NCI-H187 (cell line): ENCODE measurements around the gene SLC19A1.
"Not testable (repeated sequence)": the region's sequence is repeated elsewhere in the genome, so short reads cannot be mapped to it uniquely, and the experiment has no call there.

ENCODE experiments used
- DNase-seq, 2 experiments: peaks; one replicate each; lab custom pipeline; 2025; lab: John Stamatoyannopoulos, UW

SLC19A1 gene

DNA sequence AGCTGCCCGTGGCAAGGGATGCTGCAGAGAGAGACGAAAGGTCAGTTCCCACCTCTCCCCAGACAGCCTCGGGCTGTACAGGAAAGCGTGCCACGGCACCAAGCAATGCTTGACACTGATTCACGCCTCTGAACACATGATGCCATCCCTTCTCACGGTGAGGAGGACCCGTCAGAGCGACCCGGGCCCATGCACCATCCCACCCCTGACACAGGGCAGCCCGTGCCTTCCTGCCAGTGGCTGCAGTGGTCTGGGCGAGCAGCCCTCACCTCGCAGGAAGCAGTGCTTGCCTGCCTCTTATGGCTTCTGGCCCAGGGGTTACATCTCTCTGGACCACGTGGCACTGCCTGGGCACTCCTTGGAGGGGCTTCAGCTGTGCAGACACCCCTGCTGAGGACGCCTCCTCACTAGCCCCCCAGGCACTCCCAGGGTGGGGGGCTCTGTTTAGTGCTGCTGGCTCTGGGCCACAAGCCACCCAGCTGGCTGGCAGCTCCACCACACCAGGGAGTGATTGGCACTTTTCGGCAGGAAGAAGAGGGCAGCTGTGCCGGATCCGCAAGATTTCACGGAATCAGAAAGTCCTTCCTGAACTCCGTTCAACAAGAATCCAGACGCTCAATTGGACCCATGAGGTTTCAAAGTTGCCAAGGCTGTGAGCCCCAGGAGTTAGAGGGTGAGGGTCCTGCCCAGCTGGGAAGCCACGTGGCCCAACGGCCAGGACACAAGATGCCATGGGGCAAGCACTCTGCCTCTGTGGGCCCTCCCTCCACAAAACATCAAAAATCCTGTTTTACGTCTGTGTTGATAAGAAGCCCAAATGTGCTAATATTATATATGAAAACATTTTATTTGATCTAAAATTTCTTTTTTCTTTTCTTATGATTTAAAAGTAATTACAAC, 34.8 kb upstream of the SLC19A1 start:
- DNase-seq = no peak

DNA sequence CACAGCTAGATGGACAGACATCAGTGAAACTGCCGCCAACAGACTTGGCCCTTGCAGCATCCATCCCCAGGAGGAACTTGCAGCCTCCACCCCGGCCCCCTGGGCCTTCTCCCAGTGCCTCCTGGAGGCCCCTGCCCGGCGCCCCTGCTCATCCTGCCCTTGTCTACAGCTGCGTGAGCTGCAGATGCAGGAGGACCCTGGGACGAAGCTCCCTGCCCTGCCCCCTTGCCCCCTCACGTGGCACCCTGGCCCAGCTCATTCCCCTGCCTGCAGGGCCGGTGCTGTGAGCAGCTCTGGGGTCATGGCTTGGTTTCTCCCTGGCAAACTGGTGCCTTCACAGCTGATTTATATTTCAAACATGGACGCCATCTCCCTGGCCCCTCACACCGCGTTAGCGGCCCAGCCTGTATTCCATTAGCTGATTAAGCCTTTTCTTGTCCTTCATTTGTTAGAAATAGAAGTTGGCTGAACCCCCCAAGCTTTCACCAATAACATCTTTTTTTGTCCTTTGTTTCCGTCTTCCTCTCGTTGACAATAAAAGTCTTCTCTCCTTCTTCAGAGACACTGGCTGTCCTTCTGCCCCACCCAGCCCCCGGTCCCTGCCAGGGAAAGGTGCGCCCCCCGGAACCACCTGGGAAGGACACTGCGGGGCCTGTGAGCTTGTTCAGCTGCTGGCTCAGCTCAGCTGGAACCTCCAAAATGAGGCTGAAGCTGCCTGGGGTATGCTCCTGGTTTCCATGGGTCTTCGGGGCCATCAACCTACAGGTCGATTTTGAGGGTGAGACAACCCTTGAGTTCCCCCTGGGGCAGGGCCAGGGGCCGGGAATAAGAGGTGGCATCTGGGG, 34.0 kb upstream of the SLC19A1 start:
- DNase-seq = no peak

DNA sequence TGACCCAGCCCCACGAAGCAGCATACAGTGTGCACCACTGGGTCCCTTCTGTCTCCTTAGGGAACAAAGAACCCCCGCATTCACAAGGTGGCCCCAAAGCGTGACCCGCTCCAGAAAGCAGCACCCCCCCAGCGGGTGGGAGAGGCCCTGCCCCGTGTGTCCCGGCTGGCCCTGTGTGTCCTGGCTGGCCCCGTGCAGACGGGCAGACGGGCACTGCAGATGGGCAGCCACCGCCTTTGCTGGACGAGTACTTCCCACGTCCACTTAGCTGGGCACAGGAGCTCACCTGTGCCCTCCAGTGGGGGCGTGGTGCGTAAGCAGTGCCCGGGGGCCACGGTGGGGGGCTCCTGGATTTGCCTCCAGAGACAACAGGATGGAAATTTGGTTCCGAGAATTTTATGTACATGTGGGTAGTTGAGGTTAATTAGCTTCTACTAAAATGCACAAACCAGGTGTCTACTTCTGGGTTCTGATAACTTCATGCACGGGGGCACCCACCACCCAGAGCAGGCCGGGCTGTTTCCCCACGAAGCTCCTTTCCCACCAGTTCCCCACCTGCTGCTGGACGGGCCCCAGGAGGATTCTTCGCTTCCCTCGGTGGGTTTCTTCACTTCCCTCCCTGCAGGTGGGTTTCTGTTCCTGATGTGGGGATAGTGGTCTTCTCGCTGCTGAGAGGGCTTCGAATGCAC, 33.2 kb upstream of the SLC19A1 start:
- no peak for DNase-seq

DNA sequence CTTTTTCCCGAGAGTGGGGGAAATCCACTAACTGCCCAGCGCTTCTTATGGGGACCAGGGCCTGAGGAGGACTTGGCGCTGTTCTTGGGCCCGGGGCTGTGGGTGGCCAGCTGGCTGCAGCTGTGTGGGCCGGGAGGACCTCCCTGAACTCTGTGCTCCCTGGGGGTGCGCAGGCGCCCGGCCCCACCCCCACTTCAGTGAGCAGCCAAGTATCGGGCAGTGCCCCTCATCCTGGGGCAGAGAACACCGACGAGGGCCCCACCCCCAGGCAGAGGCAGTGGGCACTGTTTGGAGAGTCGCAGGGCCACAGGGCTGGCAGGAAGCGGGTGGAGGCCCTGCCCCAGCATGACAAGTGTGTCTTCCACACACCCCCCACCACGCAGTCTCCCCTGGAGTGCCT, 32.5 kb upstream of the SLC19A1 start:
- DNase-seq = no peak

DNA sequence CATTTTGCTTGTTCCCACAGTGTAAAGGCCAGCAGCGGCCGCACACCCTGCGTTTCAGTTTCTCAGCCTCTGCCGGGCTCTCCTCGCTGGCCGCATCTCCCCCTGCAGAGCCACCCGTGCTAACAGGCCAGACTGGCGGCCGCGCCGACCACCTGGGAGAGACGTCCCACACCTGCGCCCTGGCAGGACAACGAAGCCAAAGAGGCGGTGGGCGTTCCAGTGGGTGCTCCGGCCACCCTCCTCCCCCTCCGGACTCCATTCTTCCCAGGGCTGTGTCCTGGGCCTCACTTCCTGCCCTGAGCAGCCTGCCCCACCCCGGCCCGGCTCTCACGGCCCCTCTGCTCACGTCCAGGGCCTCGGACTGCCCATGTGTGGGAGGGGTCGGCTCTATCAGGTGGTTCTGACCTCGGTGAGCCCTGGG, 31.9 kb upstream of the SLC19A1 start:
- no peak for DNase-seq

DNA sequence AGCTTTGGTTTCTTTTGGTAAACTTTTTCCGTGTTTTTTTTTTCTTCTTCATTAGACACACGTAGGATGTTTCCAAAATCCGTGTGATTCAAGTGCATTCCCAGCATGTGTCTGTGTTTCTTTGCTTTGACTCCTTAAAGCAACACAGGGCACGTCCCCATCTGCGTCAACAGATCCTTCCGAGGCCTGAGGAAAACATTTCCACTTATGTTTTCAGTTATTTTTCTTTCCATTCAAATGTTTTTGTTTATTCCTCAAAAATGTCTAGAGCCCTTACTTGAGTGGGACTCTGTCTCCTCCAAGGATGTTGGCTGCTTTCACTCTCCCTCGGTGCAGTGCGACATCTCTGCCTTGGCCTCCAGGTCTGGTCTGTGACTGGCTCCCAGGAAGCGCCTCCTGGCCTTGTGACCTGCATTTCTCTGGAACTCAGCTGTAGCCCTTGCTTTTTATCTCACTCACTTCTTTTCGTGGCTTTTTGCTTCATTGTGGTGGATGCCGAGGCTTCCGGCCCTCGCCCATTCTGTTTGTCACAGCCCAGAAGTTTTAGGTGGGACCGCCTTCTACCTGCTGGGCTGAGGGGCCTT, 31.3 kb upstream of the SLC19A1 start:
- DNase-seq = no peak

DNA sequence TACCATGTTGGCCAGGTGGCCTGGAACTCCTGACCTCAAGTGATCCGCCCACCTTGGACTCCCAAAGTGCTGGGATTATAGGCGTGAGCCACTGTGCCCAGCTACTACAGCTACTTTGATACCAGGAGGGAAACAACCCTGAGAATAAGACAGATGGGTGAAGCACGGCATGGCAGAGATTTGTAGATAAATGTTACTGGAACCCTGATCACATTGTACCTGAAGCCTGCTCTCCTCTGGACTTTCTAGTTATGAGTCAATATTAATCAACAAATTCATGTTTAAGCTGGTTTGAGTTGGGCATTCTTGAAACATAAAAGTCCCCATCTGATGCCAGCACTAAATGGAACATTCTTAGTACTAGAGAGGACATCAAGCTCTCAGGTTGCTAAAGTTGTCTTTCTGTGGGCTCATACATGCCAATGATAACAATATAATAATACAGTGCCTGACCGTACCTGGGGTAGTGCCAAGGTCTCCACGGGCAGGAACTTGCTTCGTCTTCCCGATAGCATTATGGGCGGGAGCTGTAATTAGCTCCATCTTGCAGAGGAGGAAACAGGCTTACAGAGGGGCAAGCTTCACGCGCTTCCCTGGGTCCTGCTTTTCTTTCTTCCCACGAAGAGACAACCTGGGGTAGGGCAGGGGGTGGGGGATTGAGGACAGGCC, 30.7 kb upstream of the SLC19A1 start:
- no peak for DNase-seq

DNA sequence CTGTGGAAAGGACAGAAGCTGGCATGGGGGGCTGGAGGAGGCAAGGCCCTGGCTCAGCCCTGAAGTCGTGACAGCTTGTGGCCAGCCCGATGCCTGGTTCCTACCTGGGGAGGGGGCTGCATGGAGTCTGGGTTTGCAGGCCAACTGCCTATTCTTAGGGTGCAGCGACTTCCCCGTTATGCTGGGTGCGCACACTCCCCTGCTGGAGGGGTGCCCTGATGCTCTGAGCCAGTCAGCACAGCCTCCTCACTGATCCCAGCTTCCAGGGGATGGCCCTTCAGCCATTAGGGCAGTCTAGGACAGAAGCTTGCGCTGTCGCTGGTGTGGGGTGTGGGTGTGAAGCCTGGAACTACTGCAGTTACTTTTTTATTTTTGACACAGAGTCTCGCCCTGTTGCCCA, 30.0 kb upstream of the SLC19A1 start:
- DNase-seq = no peak

DNA sequence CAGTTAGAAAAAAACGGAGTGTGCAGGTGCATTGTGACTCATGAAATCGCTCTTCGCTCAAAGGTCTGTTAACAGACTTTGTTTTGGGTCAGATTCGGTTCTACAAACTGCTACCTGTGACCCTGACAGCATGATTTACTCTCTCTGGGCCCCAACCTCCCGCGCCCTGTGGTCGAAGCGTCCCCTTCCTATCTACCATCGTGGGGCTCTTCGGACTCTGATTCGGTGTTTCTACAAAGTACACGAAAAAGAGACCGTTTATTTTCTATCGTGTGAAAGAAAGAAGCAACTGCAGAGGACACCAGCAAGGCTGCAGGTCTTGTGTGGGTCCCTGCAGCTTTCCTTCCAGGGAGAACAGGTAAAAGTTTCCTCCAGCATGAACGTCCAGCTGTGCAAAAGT, 29.4 kb upstream of the SLC19A1 start:
- DNase-seq = no peak

DNA sequence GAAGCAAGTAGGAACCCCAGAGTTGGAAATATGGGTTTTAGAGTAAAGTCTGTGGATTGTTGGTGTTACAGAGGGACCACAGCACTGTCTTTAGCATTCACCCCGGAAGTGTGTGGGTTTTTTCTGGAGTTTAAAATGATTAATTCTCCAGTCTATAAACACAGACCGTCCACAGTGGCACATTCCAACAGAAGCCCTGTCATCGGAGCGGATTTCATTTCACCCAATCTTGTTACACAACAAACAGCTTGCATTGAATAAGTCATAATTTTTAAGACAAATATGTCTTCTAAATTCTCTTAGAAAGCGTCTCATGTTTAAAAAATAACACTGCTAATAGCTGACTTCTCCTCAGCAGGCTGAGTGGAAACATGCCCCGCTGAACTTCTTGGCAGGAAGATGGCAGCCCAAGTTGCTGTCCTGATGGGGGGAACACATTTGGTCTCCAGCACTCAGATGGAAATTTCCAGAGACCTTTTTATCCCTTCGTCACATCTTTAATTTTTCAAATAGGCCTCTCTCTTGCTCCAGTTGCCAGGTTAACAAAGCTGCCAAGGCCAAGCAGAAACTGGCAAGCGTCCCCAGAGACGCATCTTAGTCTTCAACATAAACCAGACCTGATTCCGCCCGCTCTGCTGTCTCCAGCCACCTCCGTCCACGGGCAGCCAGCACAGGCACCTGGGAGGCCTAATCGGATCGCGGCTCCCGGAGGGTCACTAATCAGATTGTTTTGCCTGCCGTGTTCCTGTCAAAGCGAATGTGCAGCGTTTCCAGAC, 28.8 kb upstream of the SLC19A1 start:
- DNase-seq = no peak

DNA sequence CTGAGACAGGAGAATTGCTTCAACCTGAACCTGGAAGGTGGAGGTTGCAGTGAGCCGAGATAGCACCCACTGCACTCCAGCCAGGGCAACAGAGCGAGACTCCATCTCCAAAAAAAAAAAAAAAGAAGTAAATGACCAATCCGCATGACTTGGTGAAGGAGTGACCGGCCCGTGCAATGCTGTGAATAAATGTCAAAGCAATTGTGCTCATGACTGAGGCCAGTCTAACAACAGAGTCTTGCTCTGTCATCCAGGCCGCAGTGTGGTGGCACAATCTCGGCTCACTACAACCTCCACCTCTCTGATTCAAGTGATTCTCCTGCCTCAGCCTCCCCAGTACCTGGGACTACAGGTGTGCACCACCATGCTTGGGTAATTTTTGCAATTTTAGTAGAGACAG, 27.8 kb upstream of the SLC19A1 start:
- DNase-seq = no peak

DNA sequence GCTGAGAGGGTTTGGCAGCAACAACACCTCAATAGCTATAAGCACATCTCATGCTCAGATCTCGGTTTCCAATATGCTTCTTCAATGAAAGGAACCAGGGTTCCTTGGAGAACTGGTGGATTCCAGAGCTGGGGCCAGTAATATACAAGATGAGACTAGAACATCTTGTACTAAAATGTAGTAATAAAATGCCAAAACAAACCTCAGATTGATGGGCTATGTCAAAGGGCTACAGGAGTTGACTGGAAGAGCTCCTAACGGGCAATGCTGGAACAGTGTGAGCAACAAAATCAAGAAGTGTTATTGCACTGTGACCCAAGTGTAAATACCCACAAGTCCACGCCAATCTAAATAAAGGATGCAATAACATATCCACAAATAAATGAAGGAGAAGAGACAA, 26.1 kb upstream of the SLC19A1 start:
- no peak for DNase-seq

DNA sequence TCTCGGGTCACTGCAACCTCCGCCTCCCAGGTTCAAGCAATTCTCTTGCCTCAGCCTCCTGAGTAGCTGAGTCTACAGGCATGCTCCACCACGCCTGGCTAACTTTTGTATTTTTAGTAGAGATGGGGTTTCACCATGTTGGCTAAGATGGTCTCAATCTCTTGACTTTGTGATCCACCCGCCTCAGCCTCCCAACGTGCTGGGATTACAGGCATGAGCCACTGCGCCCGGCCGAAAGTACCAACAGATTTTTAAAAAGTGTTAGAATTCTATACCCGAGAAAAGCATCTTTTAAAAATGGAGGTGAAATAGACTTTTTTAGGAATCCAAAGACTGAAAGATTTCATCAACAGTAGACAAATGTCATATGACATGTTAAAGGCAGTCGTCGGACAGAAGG, 21.9 kb upstream of the SLC19A1 start:
- DNase-seq = not testable (repeated sequence)

DNA sequence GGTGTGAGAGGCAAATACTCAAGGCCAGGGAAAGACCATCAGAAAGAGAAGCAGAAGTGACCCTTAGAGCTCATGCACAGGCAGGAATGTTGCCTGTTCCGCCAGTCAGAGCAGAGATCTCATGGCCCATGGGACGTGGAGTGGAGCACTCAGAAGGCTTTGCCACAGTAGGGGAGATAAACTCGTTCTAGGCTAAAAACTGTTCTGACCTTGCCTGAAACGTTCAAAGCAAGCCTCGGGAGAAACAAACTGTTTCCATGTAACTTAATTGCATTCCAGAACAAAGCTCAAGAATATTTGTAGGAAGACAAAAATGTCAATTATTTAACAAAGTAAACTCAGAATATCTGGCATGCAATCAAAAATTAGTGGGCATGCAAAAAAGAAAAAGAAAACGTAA, 20.7 kb upstream of the SLC19A1 start:
- no peak for DNase-seq

DNA sequence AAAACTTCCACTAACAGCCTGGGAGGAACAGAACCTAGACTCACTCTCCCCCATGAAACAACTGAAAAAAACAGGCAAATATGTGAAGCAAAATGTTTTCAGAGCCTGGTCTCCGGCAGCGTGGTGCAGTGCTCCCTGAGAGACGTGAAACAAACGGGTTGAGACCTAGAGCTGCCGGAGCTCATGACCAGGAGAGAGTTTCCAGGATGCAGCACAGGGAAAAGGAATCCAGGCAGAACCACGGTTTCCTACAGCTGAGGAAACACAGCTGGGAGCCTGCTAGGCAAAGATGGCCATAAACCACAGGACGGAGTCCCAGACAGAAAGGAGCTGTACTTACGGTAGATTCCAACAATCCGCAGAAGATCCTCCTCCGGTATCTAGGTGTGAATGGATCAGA, 20.2 kb upstream of the SLC19A1 start:
- no peak for DNase-seq

DNA sequence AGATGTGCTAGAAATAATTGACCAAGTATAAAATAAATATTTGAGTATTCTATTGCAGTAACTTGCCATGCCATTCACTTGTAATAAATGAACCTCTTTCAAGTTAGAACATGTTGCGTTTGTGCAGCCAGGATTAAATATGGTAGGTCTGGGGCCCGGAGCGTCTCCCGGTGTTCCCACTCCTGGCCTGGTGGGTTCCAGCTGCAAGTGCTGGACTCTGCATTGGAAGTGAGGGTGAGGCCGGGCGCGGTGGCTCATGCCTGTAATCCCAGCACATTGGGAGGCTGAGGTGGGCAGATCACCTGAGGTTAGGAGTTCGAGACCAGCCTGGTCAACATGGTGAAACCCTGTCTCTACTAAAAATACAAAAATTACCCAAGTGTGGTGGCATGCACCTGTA, 19.0 kb upstream of the SLC19A1 start:
- DNase-seq = not testable (repeated sequence)

DNA sequence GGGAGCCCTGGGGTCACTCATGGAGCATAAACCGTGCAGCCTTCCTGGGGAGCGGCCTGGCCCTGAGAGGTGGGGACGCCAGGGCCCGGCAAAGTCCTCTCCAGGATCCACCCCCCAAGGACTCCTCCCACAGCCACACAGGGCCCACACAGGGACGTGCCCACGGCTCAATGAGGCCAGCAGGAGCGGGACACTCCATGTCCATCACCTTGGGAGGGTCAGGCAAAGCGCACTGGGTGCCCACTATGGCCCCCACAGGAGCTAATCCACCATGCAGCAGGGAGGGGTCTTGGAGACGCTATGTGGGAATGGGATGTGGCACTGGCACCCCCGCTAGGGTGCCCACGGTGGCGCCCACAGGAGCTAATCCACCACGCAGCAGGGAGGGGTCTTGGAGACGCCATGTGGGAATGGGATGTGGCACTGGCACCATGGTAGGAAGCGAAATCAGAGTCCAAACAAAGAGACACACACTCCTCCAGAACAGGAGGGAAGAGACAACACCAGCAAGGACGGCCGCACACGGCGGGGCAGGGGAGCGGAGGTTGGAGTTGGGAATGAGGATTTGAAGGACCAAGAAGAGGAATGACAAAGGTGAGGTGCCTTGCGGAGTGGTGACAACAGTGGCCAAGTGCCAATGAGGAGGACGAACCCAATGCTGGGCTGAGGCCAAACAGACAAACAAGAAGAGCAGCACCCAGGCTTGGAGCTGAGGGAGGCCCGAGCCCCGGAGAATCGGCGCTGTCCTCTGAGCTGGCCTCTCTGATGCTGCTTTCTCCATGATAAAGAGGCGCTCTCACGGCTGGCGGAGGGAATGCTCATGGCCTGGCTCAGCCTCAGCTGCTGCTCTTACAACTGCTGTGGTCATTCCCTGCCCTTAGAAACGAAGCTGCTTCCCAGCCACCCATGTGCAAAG, 18.1 kb upstream of the SLC19A1 start:
- DNase-seq = no peak

DNA sequence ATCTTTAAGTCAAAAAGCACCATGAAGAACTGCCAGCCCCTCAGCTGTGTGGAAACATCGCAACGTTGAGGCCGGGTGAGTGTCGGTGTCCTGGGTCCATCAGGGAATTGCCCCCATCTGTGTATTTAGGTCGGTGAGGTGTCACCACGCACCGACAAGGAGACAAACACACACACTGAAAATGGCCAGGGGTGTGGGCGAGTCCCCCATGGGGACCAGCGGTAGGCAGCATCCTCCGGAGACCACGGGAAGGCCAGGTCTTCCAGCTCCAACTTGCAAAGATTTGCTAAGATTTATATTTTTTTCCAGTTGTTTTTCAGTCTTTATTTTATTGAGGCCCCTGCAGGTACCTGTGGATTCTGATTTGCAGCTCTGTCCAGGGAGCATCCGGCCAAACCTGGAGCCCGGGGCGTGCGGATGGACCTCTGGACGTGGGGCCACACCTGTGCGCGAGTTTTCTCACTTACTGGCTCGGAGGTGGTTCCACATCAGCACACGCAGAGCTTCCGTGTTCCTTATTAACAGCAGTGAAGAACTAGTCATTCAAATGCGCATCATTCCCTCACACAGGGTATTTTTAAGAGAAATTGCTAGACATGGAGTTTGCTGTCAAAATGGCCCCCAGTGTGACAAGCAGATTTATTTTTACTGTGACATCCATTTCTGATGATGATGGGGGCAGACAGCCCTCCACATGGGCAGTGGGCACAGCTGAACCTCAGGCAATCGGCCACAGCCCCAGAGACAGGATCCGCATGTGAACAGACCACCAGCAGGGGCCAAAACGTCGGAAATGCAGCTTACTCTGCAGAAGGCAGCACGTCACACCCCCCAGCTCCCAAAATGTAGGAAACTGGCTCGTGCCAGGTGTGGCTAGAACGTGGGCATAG, 17.2 kb upstream of the SLC19A1 start:
- no peak for DNase-seq
